ENCODE measurements around the gene NKX2-4.

NKX2-4 gene

GRCh38 chr20:21389368-21389767, 8.0 kb downstream of the NKX2-4 start:
- DNase-seq (ENCODE audit: extremely low spot score): no peak
- ChIA-PET CTCF (interaction anchor here (1.2 to 2.2 kb wide), 2 partner anchors 18 to 153 kb away, joined by 3 to 8 read pairs; no protein-coding TSS in a partner anchor), POLR2A (no interaction called here)
- TF ChIP-seq CTCF (IDR thresholded peaks at IDR 0.05; ENCODE audit: control extremely low read depth, extremely low read depth, low read depth, missing control alignments): no peak

- ChIA-PET CTCF (no interaction called here), POLR2A (no interaction called here)
- no peak for TF ChIP-seq CTCF (IDR thresholded peaks at IDR 0.05; ENCODE audit: control extremely low read depth, extremely low read depth, low read depth, missing control alignments)
- no peak for DNase-seq (ENCODE audit: extremely low spot score)
Measured at GRCh38 chr20:21388566-21388965, 8.8 kb downstream of the NKX2-4 start.

- DNase-seq (ENCODE audit: extremely low spot score): no peak
- TF ChIP-seq CTCF (IDR thresholded peaks at IDR 0.05; ENCODE audit: control extremely low read depth, extremely low read depth, low read depth, missing control alignments): no peak
- CTCF ChIA-PET: interaction anchor here (0.8 kb wide), 1 partner anchor 16 kb away, joined by 3 read pairs; no protein-coding TSS in a partner anchor
- POLR2A ChIA-PET: no interaction called here
Measured at GRCh38 chr20:21387528-21387927, 9.8 kb downstream of the NKX2-4 start.

DNA sequence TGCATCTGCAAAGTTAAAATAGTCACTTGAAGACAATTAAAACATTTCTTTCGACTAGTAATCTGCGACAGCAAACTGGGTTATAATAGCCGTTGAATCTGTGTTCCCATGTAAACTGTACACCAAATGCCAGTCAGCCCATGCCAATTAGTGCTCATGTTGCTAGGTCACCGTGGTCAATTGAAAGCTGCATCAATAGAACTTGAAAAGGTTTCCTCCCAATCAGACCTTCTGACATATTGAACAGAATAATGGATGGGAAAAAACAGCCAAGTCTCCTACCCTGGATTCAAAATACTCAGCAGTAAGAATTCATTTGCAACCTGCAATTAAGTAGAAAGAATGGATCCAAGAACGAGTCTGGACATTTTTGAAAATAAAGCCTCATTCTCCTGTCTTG, 11.2 kb downstream of the NKX2-4 start:
- POLR2A ChIA-PET: no interaction called here
- no peak for TF ChIP-seq CTCF (IDR thresholded peaks at IDR 0.05; ENCODE audit: control extremely low read depth, extremely low read depth, low read depth, missing control alignments)
- DNase-seq (ENCODE audit: extremely low spot score): no peak
- CTCF ChIA-PET: interaction anchor here (1.0 kb wide), 1 partner anchor 8 kb away, joined by 4 read pairs; no protein-coding TSS in a partner anchor

DNA sequence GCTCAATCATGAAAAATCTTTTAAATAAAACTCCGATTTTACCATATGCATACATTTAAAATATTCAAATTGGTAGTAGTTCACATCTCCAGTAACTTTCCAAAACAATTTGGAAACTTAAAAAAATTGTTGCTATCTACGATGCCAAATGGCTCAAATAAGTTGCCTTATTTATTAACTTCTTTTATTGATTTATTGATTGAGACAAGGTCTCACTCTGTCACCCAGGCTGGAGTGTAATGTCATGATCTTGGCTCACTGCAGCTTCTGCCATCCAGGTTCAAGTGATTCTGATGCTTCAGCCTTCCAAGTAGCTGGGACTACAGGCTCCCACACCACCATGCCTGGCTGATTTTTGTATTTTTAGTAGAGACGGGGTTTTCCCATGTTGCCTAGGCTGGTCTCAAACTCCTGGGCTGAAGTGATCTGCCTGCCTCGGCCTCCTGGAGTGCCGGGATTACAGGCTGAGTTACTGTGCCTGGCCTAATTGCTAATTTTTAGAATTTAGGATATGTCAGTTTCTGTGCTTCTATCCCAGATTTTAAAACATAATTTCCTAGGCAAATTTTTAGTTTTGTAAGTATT, 12.9 kb downstream of the NKX2-4 start:
- TF ChIP-seq CTCF (IDR thresholded peaks at IDR 0.05; ENCODE audit: control extremely low read depth, extremely low read depth, low read depth, missing control alignments): no peak
- CTCF ChIA-PET: no interaction called here
- DNase-seq (ENCODE audit: extremely low spot score): no peak
- POLR2A ChIA-PET: no interaction called here

GRCh38 chr20:21381619-21382018, 15.7 kb downstream of the NKX2-4 start:
- CTCF ChIA-PET: no interaction called here
- no peak for TF ChIP-seq CTCF (IDR thresholded peaks at IDR 0.05; ENCODE audit: control extremely low read depth, extremely low read depth, low read depth, missing control alignments)
- POLR2A ChIA-PET: no interaction called here
- DNase-seq (ENCODE audit: extremely low spot score): no peak

Measured in GM10248 (cell line).